ENCODE data around the gene CDH23.
"Not testable (repeated sequence)": the region's sequence is repeated elsewhere in the genome, so short reads cannot be mapped to it uniquely, and the experiment has no call there.

The CDH23 gene

GRCh38 chr10:71358277-71358676, 38.4 kb upstream of the CDH23 start:
- no peaks in the 10 kb centered on the region for H3K4me1 ChIP-seq (ENCODE audit: control insufficient read depth in 2 of 2, insufficient read depth in 2 of 2, low read length in 2 of 2)
- no peak overlapping the region for H3K9ac ChIP-seq (ENCODE audit: low read depth in 1 of 2, low read length in 2 of 2)
- H3K36me3 ChIP-seq (ENCODE audit: control insufficient read depth in 2 of 2, insufficient read depth in 2 of 2, low read length in 2 of 2): peaks cover 13 to 16% of the 10 kb centered on the region in 2 donors
- H3K27me3 ChIP-seq (ENCODE audit: control insufficient read depth in 2 of 2, insufficient read depth in 2 of 2, low read length in 2 of 2): no peaks in the 10 kb centered on the region
- no peak overlapping the region for H3K27ac ChIP-seq (ENCODE audit: low read depth in 2 of 2, low read length in 2 of 2)
- H3K4me3 ChIP-seq (ENCODE audit: low read length in 2 of 2): no peak overlapping the region
- no peaks in the 10 kb centered on the region for H3K9me3 ChIP-seq (ENCODE audit: control insufficient read depth in 2 of 2, low read length in 2 of 2)

DNA sequence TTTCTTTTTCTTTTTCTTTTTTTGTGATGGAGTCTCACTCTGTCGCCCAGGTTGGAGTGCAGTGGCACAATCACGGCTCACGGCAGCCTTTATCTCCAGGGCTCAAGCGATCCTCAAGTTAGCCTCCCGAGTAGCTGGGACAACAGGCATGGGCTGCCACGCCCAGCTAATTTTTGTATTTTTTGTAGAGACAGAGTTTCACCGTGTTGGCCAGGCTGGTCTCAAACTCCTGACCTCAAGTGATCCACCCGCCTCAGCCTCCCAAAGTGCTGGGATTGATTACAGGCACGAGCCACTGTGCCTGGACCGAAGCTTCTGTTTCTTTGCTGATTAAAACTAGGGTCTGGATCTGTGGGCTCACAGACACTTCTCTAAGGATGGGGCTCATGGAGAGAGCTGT, 37.8 kb upstream of the CDH23 start:
- H3K27ac ChIP-seq (ENCODE audit: low read depth in 2 of 2, low read length in 2 of 2): peak overlapping the region in 1 of 2 donors; percentile 32

DNA sequence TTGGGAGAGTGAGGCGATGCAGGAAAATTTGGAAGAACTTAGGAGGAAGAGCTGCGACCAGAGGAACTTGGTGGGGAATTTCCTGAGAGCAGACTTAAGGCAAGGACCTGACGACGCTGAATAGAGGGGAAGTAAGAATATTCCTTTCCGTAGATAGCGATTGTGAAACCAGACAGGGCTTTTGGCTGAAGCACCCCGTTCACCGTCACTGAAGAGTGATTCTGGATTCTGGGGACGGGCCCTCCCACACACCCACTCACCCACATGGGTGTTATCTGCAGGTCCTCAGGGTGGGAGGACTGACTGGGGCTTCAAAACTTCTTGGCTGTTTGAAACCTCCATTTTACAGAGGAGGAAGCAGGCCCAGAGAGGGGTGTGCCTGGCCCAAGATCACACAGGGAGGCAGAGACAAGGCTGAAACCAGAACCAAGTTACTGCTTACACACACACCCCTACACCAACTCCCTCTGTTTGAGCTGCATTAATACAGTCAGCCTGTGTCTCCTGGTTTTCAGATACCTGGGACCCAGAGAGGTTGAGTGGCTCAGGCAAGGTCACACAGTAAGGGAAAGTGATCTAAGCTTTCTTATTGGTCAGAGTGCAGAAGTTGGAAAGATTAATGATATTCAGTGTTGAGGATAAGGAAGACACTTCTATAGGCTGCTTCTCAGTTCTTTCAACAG, 37.2 kb upstream of the CDH23 start:
- peaks cover 11 to 14% of the 10 kb centered on the region in 2 donors for H3K36me3 ChIP-seq (ENCODE audit: control insufficient read depth in 2 of 2, insufficient read depth in 2 of 2, low read length in 2 of 2)
- H3K4me3 ChIP-seq (ENCODE audit: low read length in 2 of 2): no peak overlapping the region
- no peaks in the 10 kb centered on the region for H3K4me1 ChIP-seq (ENCODE audit: control insufficient read depth in 2 of 2, insufficient read depth in 2 of 2, low read length in 2 of 2)
- H3K27ac ChIP-seq (ENCODE audit: low read depth in 2 of 2, low read length in 2 of 2): no peak overlapping the region
- H3K9ac ChIP-seq (ENCODE audit: low read depth in 1 of 2, low read length in 2 of 2): no peak overlapping the region
- H3K27me3 ChIP-seq (ENCODE audit: control insufficient read depth in 2 of 2, insufficient read depth in 2 of 2, low read length in 2 of 2): no peaks in the 10 kb centered on the region
- no peaks in the 10 kb centered on the region for H3K9me3 ChIP-seq (ENCODE audit: control insufficient read depth in 2 of 2, low read length in 2 of 2)

More for the DNA sequence above, 37.8 kb upstream of the CDH23 start:
- not testable (repeated sequence) for H3K27me3 ChIP-seq (ENCODE audit: control insufficient read depth in 2 of 2, insufficient read depth in 2 of 2, low read length in 2 of 2); H3K4me3 ChIP-seq (ENCODE audit: low read length in 2 of 2); H3K4me1 ChIP-seq (ENCODE audit: control insufficient read depth in 2 of 2, insufficient read depth in 2 of 2, low read length in 2 of 2); H3K9me3 ChIP-seq (ENCODE audit: control insufficient read depth in 2 of 2, low read length in 2 of 2); H3K9ac ChIP-seq (ENCODE audit: low read depth in 1 of 2, low read length in 2 of 2)
- H3K36me3 ChIP-seq (ENCODE audit: control insufficient read depth in 2 of 2, insufficient read depth in 2 of 2, low read length in 2 of 2): peaks cover 13 to 16% of the 10 kb centered on the region in 2 donors

DNA sequence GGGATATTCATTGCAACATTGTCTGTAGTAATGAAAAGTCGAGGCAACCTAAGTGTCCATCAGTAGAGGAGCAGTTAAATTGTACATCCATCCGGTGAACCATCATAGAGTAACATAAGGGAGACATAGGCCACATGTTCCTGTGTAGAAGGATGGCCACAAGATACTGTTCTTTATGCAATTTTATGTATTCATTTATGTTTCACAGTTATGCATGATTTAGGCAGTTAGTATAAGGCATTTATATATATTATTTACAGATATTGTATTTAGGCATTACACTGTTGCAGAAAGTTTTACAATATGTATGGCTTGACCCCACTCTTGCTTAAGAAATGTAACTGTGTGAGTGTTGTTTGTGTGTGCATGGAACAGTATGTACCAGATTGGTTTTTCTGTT, 36.0 kb upstream of the CDH23 start:
- no peaks in the 10 kb centered on the region for H3K9me3 ChIP-seq (ENCODE audit: control insufficient read depth in 2 of 2, low read length in 2 of 2)
- no peak overlapping the region for H3K27ac ChIP-seq (ENCODE audit: low read depth in 2 of 2, low read length in 2 of 2)
- peaks cover 11 to 14% of the 10 kb centered on the region in 2 donors for H3K36me3 ChIP-seq (ENCODE audit: control insufficient read depth in 2 of 2, insufficient read depth in 2 of 2, low read length in 2 of 2)
- no peaks in the 10 kb centered on the region for H3K4me1 ChIP-seq (ENCODE audit: control insufficient read depth in 2 of 2, insufficient read depth in 2 of 2, low read length in 2 of 2)
- H3K9ac ChIP-seq (ENCODE audit: low read depth in 1 of 2, low read length in 2 of 2): no peak overlapping the region
- H3K27me3 ChIP-seq (ENCODE audit: control insufficient read depth in 2 of 2, insufficient read depth in 2 of 2, low read length in 2 of 2): no peaks in the 10 kb centered on the region
- H3K4me3 ChIP-seq (ENCODE audit: low read length in 2 of 2): no peak overlapping the region

GRCh38 chr10:71361581-71361980, 35.1 kb upstream of the CDH23 start:
- H3K27me3 ChIP-seq (ENCODE audit: control insufficient read depth in 2 of 2, insufficient read depth in 2 of 2, low read length in 2 of 2): no peaks in the 10 kb centered on the region
- peaks cover 7 to 11% of the 10 kb centered on the region in 2 donors for H3K36me3 ChIP-seq (ENCODE audit: control insufficient read depth in 2 of 2, insufficient read depth in 2 of 2, low read length in 2 of 2)
- H3K9ac ChIP-seq (ENCODE audit: low read depth in 1 of 2, low read length in 2 of 2): no peak overlapping the region
- H3K4me1 ChIP-seq (ENCODE audit: control insufficient read depth in 2 of 2, insufficient read depth in 2 of 2, low read length in 2 of 2): no peaks in the 10 kb centered on the region
- H3K9me3 ChIP-seq (ENCODE audit: control insufficient read depth in 2 of 2, low read length in 2 of 2): no peaks in the 10 kb centered on the region
- no peak overlapping the region for H3K4me3 ChIP-seq (ENCODE audit: low read length in 2 of 2)
- H3K27ac ChIP-seq (ENCODE audit: low read depth in 2 of 2, low read length in 2 of 2): no peak overlapping the region

DNA sequence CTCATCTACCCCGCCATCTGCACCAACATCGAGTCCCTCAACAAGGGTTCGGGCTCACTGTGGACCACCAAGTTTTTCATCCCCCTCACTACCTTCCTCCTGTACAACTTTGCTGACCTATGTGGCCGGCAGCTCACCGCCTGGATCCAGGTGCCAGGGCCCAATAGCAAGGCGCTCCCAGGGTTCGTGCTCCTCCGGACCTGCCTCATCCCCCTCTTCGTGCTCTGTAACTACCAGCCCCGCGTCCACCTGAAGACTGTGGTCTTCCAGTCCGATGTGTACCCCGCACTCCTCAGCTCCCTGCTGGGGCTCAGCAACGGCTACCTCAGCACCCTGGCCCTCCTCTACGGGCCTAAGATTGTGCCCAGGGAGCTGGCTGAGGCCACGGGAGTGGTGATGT, 34.6 kb upstream of the CDH23 start:
- Histone ChIP-seq H3K4me1 (ENCODE audit: control insufficient read depth in 2 of 2, insufficient read depth in 2 of 2, low read length in 2 of 2) (no peaks in the 10 kb centered on the region), H3K27ac (ENCODE audit: low read depth in 2 of 2, low read length in 2 of 2) (no peak overlapping the region), H3K9me3 (ENCODE audit: control insufficient read depth in 2 of 2, low read length in 2 of 2) (no peaks in the 10 kb centered on the region), H3K27me3 (ENCODE audit: control insufficient read depth in 2 of 2, insufficient read depth in 2 of 2, low read length in 2 of 2) (no peaks in the 10 kb centered on the region), H3K9ac (ENCODE audit: low read depth in 1 of 2, low read length in 2 of 2) (no peak overlapping the region), H3K4me3 (ENCODE audit: low read length in 2 of 2) (no peak overlapping the region), H3K36me3 (ENCODE audit: control insufficient read depth in 2 of 2, insufficient read depth in 2 of 2, low read length in 2 of 2) (peaks cover 7 to 11% of the 10 kb centered on the region in 2 donors)

- no peak overlapping the region for H3K9ac ChIP-seq (ENCODE audit: low read depth in 1 of 2, low read length in 2 of 2)
- no peaks in the 10 kb centered on the region for H3K9me3 ChIP-seq (ENCODE audit: control insufficient read depth in 2 of 2, low read length in 2 of 2)
- H3K36me3 ChIP-seq (ENCODE audit: control insufficient read depth in 2 of 2, insufficient read depth in 2 of 2, low read length in 2 of 2): peaks cover 5 to 7% of the 10 kb centered on the region in 2 donors
- H3K4me1 ChIP-seq (ENCODE audit: control insufficient read depth in 2 of 2, insufficient read depth in 2 of 2, low read length in 2 of 2): peaks cover 0 to 3% of the 10 kb centered on the region in 2 donors
- no peak overlapping the region for H3K4me3 ChIP-seq (ENCODE audit: low read length in 2 of 2)
- no peak overlapping the region for H3K27ac ChIP-seq (ENCODE audit: low read depth in 2 of 2, low read length in 2 of 2)
- H3K27me3 ChIP-seq (ENCODE audit: control insufficient read depth in 2 of 2, insufficient read depth in 2 of 2, low read length in 2 of 2): no peaks in the 10 kb centered on the region
Measured at GRCh38 chr10:71363936-71364335, 32.8 kb upstream of the CDH23 start.

GRCh38 chr10:71365366-71365765, 31.4 kb upstream of the CDH23 start:
- H3K9ac ChIP-seq (ENCODE audit: low read depth in 1 of 2, low read length in 2 of 2): no peak overlapping the region
- H3K4me3 ChIP-seq (ENCODE audit: low read length in 2 of 2): no peak overlapping the region
- peaks cover 5% of the 10 kb centered on the region in 2 donors for H3K36me3 ChIP-seq (ENCODE audit: control insufficient read depth in 2 of 2, insufficient read depth in 2 of 2, low read length in 2 of 2)
- H3K27ac ChIP-seq (ENCODE audit: low read depth in 2 of 2, low read length in 2 of 2): no peak overlapping the region
- peaks cover 0 to 3% of the 10 kb centered on the region in 2 donors for H3K4me1 ChIP-seq (ENCODE audit: control insufficient read depth in 2 of 2, insufficient read depth in 2 of 2, low read length in 2 of 2)
- H3K27me3 ChIP-seq (ENCODE audit: control insufficient read depth in 2 of 2, insufficient read depth in 2 of 2, low read length in 2 of 2): no peaks in the 10 kb centered on the region
- H3K9me3 ChIP-seq (ENCODE audit: control insufficient read depth in 2 of 2, low read length in 2 of 2): no peaks in the 10 kb centered on the region

- peak overlapping the region in 1 of 2 donors; percentile 21 for H3K27ac ChIP-seq (ENCODE audit: low read depth in 2 of 2, low read length in 2 of 2)
- H3K27me3 ChIP-seq (ENCODE audit: control insufficient read depth in 2 of 2, insufficient read depth in 2 of 2, low read length in 2 of 2): no peaks in the 10 kb centered on the region
- peaks cover 3 to 4% of the 10 kb centered on the region in 2 donors for H3K4me1 ChIP-seq (ENCODE audit: control insufficient read depth in 2 of 2, insufficient read depth in 2 of 2, low read length in 2 of 2)
- H3K9ac ChIP-seq (ENCODE audit: low read depth in 1 of 2, low read length in 2 of 2): no peak overlapping the region
- H3K9me3 ChIP-seq (ENCODE audit: control insufficient read depth in 2 of 2, low read length in 2 of 2): no peaks in the 10 kb centered on the region
- peaks cover 5% of the 10 kb centered on the region in 2 donors for H3K36me3 ChIP-seq (ENCODE audit: control insufficient read depth in 2 of 2, insufficient read depth in 2 of 2, low read length in 2 of 2)
- H3K4me3 ChIP-seq (ENCODE audit: low read length in 2 of 2): no peak overlapping the region
Measured at GRCh38 chr10:71366690-71367089, 30.0 kb upstream of the CDH23 start.

DNA sequence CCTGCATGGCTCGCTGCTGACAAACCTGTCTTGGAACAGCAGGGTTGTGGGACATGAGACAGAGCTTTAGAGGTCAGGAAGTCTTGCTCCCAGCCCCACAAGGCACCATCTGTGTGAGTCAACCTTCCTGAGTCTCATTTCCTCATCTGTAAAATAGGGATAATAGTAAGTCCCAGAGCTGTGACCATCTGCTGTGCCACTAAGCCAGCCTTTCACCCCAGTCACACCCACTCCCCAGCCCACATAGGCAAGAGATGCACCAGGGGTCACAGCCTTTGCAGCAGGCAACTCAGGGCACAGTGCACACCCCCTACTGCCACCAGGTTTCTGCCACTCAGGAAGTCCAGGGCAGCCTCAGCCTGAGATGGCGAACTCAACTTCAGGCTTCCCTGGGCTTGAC, 29.4 kb upstream of the CDH23 start:
- Histone ChIP-seq H3K4me3 (ENCODE audit: low read length in 2 of 2) (no peak overlapping the region), H3K36me3 (ENCODE audit: control insufficient read depth in 2 of 2, insufficient read depth in 2 of 2, low read length in 2 of 2) (peaks cover 2 to 5% of the 10 kb centered on the region in 2 donors), H3K9me3 (ENCODE audit: control insufficient read depth in 2 of 2, low read length in 2 of 2) (no peaks in the 10 kb centered on the region), H3K27me3 (ENCODE audit: control insufficient read depth in 2 of 2, insufficient read depth in 2 of 2, low read length in 2 of 2) (no peaks in the 10 kb centered on the region), H3K9ac (ENCODE audit: low read depth in 1 of 2, low read length in 2 of 2) (no peak overlapping the region), H3K27ac (ENCODE audit: low read depth in 2 of 2, low read length in 2 of 2) (peak overlapping the region in 1 of 2 donors; percentile 21), H3K4me1 (ENCODE audit: control insufficient read depth in 2 of 2, insufficient read depth in 2 of 2, low read length in 2 of 2) (peaks cover 4 to 6% of the 10 kb centered on the region in 2 donors)
